IMR-90 (cell line): ENCODE measurements around the gene TMEM54. TPM values are rescaled to one million over a fixed set of nuclear protein-coding genes. Genes with fewer than 3 reads are reported as not detected.

Experiments used
- ATAC-seq: fragments of 200-7000 bp; cut with Tn5 transposase; 2 replicates; pipeline ENCODE4 v1.9.1; 2020; ENCODE audit warnings: low read depth, mild to moderate bottlenecking, moderate library complexity
- BruUV-seq: library from RNA; stranded (reverse); fragments of 400-500 nt; replicated peaks from 2 replicates; lab custom pipeline; 2021; lab: Mats Ljungman, UMichigan
- CTCF ChIA-PET: fragments of 300-600 bp; formaldehyde crosslinking; extraction: SDS; loops from one replicate; lab custom pipeline; 2021; ENCODE audit warnings: antibody characterized with exemption; lab: Yijun Ruan, JAX
- POLR2A ChIA-PET: fragments of 300-600 bp; sonication (Branson Sonifier 250); formaldehyde crosslinking; loops from one replicate; lab custom pipeline; 2022; ENCODE audit warnings: antibody characterized with exemption; ENCODE audit not compliant: unreplicated experiment; lab: Charles Lee
- DNase-seq: peaks from one replicate; pipeline ENCODE4 v3.0.0; 2013
- H2AFZ ChIP-seq: replicated peaks from 2 replicates; pipeline ENCODE3; 2013; ENCODE audit warnings: low read length, mild to moderate bottlenecking; ENCODE audit not compliant: poor library complexity
- H2AK5ac ChIP-seq: 2 replicates; pipeline ENCODE4 v1.6.1; 2013; ENCODE audit warnings: low read depth, low read length, inconsistent platforms
- H2AK9ac ChIP-seq: replicated peaks from 2 replicates; pipeline ENCODE3; 2013; ENCODE audit warnings: mild to moderate bottlenecking, low read depth, low read length, moderate library complexity; ENCODE audit not compliant: poor library complexity
- H2BK120ac ChIP-seq: 2 replicates; pipeline ENCODE4 v1.6.1; 2013; ENCODE audit warnings: low read depth, low read length, inconsistent platforms
- H2BK15ac ChIP-seq: 3 replicates; pipeline ENCODE4 v1.6.1; 2013; ENCODE audit warnings: low read depth, low read length, inconsistent platforms
- H2BK20ac ChIP-seq: 2 replicates; pipeline ENCODE4 v1.6.1; 2013; ENCODE audit warnings: low read depth, mild to moderate bottlenecking, inconsistent platforms, low read length, moderate library complexity
- H2BK5ac ChIP-seq: 2 replicates; pipeline ENCODE4 v1.6.1; 2013; ENCODE audit warnings: mild to moderate bottlenecking, low read depth, low read length, inconsistent platforms; ENCODE audit not compliant: poor library complexity, severe bottlenecking
- H3K14ac ChIP-seq: replicated peaks from 2 replicates; pipeline ENCODE4 v1.6.1; 2013; ENCODE audit warnings: low read depth, low read length, inconsistent platforms
- H3K18ac ChIP-seq: 2 replicates; pipeline ENCODE4 v1.6.1; 2013; ENCODE audit warnings: low read depth, low read length, control low read depth
- H3K23ac ChIP-seq: 2 replicates; pipeline ENCODE4 v1.6.1; 2013; ENCODE audit warnings: low read depth, low read length, inconsistent platforms
- H3K27ac ChIP-seq: 2 replicates; pipeline ENCODE4 v1.5.1; 2013; ENCODE audit warnings: mild to moderate bottlenecking, control low read depth, low read length; ENCODE audit not compliant: insufficient read depth
- H3K27me3 ChIP-seq: 2 replicates; pipeline ENCODE4 v1.6.1; 2013; ENCODE audit warnings: low read length; ENCODE audit not compliant: control insufficient read depth, insufficient read depth
- H3K36me3 ChIP-seq: 2 replicates; pipeline ENCODE4 v1.6.1; 2013; ENCODE audit warnings: low read length, mixed read lengths; ENCODE audit not compliant: control insufficient read depth, insufficient read depth
- H3K4ac ChIP-seq: 2 replicates; pipeline ENCODE4 v1.6.1; 2013; ENCODE audit warnings: low read depth, low read length, inconsistent platforms
- H3K4me1 ChIP-seq: 2 replicates; pipeline ENCODE4 v1.6.1; 2013; ENCODE audit warnings: low read length, mixed read lengths; ENCODE audit not compliant: control insufficient read depth, insufficient read depth
- H3K4me2 ChIP-seq: 2 replicates; pipeline ENCODE4 v1.6.1; 2013; ENCODE audit warnings: low read depth, mild to moderate bottlenecking, control low read depth, low read length, moderate library complexity
- H3K4me3 ChIP-seq: 2 replicates; pipeline ENCODE4 v1.5.1; 2013; ENCODE audit warnings: low read depth, mild to moderate bottlenecking, control low read depth, low read length, moderate library complexity; ENCODE audit not compliant: insufficient read depth
- H3K56ac ChIP-seq: 2 replicates; pipeline ENCODE4 v1.6.1; 2013; ENCODE audit warnings: low read length, inconsistent platforms; ENCODE audit not compliant: insufficient read depth; ENCODE audit errors: extremely low read depth
- H3K79me1 ChIP-seq, 2 experiments: 2 replicates each; pipeline ENCODE4 v1.6.1; 2013; ENCODE audit warnings: low read length in 2 of 2, inconsistent platforms in 1 of 2, low read depth in 1 of 2
- H3K9ac ChIP-seq: 2 replicates; pipeline ENCODE4 v1.6.1; 2013; ENCODE audit warnings: low read depth, low read length, control low read depth
- H3K9me1 ChIP-seq: 2 replicates; pipeline ENCODE4 v1.6.1; 2013; ENCODE audit warnings: low read length, inconsistent platforms; ENCODE audit not compliant: insufficient read depth
- H3K9me3 ChIP-seq: 2 replicates; pipeline ENCODE4 v1.6.1; 2013; ENCODE audit warnings: low read length; ENCODE audit not compliant: control insufficient read depth, insufficient read depth
- H4K20me1 ChIP-seq: 2 replicates; pipeline ENCODE4 v1.6.1; 2013; ENCODE audit warnings: low read length, inconsistent platforms; ENCODE audit not compliant: insufficient read depth
- H4K5ac ChIP-seq: 2 replicates; pipeline ENCODE4 v1.6.1; 2013; ENCODE audit warnings: mild to moderate bottlenecking, low read depth, low read length, control low read depth
- H4K8ac ChIP-seq, 2 experiments: 2 replicates each; pipeline ENCODE4 v1.6.1; 2013; ENCODE audit warnings: low read depth in 2 of 2, low read length in 2 of 2, control low read depth in 1 of 2, inconsistent platforms in 1 of 2
- H4K91ac ChIP-seq: 2 replicates; pipeline ENCODE4 v1.6.1; 2013; ENCODE audit warnings: low read depth, low read length, inconsistent platforms; ENCODE audit not compliant: insufficient read depth
- BHLHE40 ChIP-seq: fragments of 150-350 bp; IDR thresholded peaks from 2 replicates; pipeline ENCODE4 v1.6.1; 2016; ENCODE audit warnings: mild to moderate bottlenecking, low read depth, low read length
- CEBPB ChIP-seq: IDR thresholded peaks from 2 replicates; pipeline ENCODE4 v1.6.1; 2012; ENCODE audit warnings: low read depth, low read length, improper control_type of control experiment
- CHD1 ChIP-seq: IDR thresholded peaks from 2 replicates; pipeline ENCODE4 v1.6.1; 2012; ENCODE audit warnings: low read depth, low read length, improper control_type of control experiment
- MAZ ChIP-seq: IDR thresholded peaks from 2 replicates; pipeline ENCODE4 v1.6.1; 2012; ENCODE audit warnings: low read depth, mild to moderate bottlenecking, low read length, improper control_type of control experiment, moderate library complexity, borderline replicate concordance
- MXI1 ChIP-seq: IDR thresholded peaks from 2 replicates; pipeline ENCODE4 v1.6.1; 2012; ENCODE audit warnings: low read depth, mild to moderate bottlenecking, low read length, moderate library complexity, borderline replicate concordance
- POLR2A ChIP-seq: IDR thresholded peaks from 2 replicates; pipeline ENCODE4 v1.6.1; 2012; ENCODE audit warnings: mild to moderate bottlenecking, low read depth, low read length
- RAD21 ChIP-seq: IDR thresholded peaks from 2 replicates; pipeline ENCODE4 v1.6.1; 2012; ENCODE audit warnings: low read length, improper control_type of control experiment
- RCOR1 ChIP-seq: IDR thresholded peaks from 2 replicates; pipeline ENCODE4 v1.6.1; 2012; ENCODE audit warnings: mild to moderate bottlenecking, low read length, improper control_type of control experiment; ENCODE audit not compliant: insufficient replicate concordance
- RFX5 ChIP-seq: IDR thresholded peaks from 2 replicates; pipeline ENCODE4 v1.8.0; 2012; ENCODE audit warnings: low read depth, mild to moderate bottlenecking, low read length, moderate library complexity
- SMC3 ChIP-seq: fragments of 150-350 bp; IDR thresholded peaks from 2 replicates; pipeline ENCODE4 v1.6.1; 2016; ENCODE audit warnings: low read depth, mild to moderate bottlenecking, antibody characterized with exemption, low read length, moderate library complexity
- dilution Hi-C: fragments of 300-500 bp; cut with HindIII; formaldehyde crosslinking; loops from one replicate; pipeline ENCODE4 v1.14.3; 2018; ENCODE audit warnings: low sequenced_read_pairs; ENCODE audit not compliant: unreplicated experiment
- in situ Hi-C: fragments of 300-500 bp; cut with MboI; formaldehyde crosslinking; loops from 3 replicates; pipeline ENCODE4 v1.14.3; 2019; ENCODE audit warnings: low sequenced_read_pairs, inconsistent platforms, mixed read lengths
- intact Hi-C: fragments of 100-400 bp; cut with micrococcal nuclease; formaldehyde crosslinking; loops from 2 replicates; pipeline ENCODE4 v1.10.0; 2022
- polyA plus RNA-seq, 3 experiments: library from polyadenylated mRNA; depleted of rRNA; stranded (reverse); fragments of >200 nt; gene quantifications; 2 replicates each; pipeline ENCODE4 v1.2.3, GENCODE V29; 2012; ENCODE audit warnings: low replicate concordance in 1 of 3
- total RNA-seq: library from RNA; depleted of rRNA; stranded (reverse); fragments of >200 nt; gene quantifications from 2 replicates; pipeline ENCODE4 v1.2.3, GENCODE V29; 2012
- TF ChIP-seq, protein P1 (sequence below): fragments of 150-350 bp; IDR thresholded peaks from 2 replicates; pipeline ENCODE4 v1.6.1; 2016; ENCODE audit warnings: low read depth, mild to moderate bottlenecking, low read length, moderate library complexity, borderline replicate concordance
- TF ChIP-seq, protein P2 (sequence below): fragments of 150-350 bp; IDR thresholded peaks from 2 replicates; pipeline ENCODE4 v1.6.1; 2017; ENCODE audit warnings: mild to moderate bottlenecking, antibody characterized with exemption, low read length, low read depth
- TF ChIP-seq, protein P3 (sequence below): conservative IDR thresholded peaks from 2 replicates; pipeline ENCODE4 v1.5.1; 2012; ENCODE audit warnings: mild to moderate bottlenecking, low read depth, low read length, improper control_type of control experiment

Gene TMEM54
- total and polyA plus RNA-seq, 2 of the 4 experiments (the other 2 are of a cell fraction), result 25.5 to 75.2 TPM

DNA sequence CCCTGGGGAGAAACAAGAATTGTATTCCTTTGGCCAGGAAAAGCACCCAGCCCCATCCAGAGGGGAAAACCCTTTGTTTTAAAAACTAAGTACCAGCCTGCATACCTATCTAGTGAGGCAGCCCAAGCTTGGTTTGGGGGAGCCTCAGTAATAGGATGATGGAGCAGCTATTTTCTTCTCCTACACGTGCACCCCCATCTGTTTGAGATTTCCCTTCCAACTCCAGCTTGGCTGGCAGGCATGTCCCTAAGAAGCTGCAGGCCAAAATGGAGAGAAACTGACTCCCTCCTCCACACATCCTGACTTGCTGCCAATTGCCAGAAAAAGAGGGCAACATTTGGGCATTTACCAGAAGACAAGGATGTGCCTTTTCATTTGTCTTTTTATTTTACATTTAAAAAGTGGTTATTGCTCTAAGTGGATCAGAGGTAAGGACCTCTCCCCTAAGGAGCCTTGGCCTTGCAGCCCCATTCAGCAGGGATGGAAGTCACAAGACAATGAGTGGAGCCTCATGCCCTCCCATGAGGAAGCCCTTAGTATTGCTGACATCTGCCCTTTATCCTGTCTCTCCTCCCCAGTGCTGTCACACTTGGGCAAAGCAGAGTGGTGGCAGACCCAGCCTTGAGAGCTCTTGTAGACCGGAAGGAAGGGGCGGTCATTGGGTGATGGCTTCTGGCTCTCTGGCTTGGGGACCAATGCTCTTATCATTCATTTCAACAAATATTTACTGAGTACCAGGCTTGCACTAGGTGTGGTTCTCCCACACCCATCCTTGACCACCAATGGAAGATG lies 39.1 kb downstream of the TMEM54 start (continued):
- no peak for TF ChIP-seq SMC3

DNA sequence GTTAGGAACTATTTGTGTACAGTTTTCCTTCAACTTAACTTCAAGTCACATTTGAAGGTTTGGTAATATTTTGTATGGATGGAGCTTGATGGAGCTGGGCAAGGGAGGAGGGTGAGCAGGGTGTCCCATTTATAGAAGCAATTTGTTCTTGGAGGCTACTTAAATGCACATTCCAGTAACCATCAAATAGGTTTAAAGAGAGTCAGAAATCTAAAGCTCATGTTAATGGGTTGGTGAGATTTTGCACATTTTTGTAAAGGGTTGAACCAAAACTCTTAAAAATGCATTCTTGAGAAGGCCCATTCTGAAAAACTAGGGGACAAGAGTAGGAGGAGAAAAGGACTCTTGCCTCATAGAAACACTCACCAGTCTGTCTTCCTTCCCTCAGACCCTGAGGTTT lies 40.6 kb downstream of the TMEM54 start:
- Histone ChIP-seq H4K8ac (no peak overlapping the region), H2AFZ (no peak overlapping the region), H3K14ac (no peak overlapping the region), H3K9me1 (peaks cover 11% of the 10 kb centered on the region; the same call in 1 of the 2 replicates), H3K4me1 (peaks cover 7% of the 10 kb centered on the region), H3K9me3 (no peaks in the 10 kb centered on the region), H4K91ac (no peak overlapping the region), H3K4ac (no peak overlapping the region), H4K5ac (no peak overlapping the region), H2BK120ac (no peak overlapping the region), H3K9ac (no peak overlapping the region), H3K23ac (no peak overlapping the region), H2BK20ac (no peak overlapping the region), H3K36me3 (peaks cover 22% of the 10 kb centered on the region), H3K27me3 (no peaks in the 10 kb centered on the region), H3K56ac (no peak overlapping the region), H3K18ac (no peak overlapping the region), H2AK9ac (no peak overlapping the region), H2BK5ac (no peak overlapping the region), H4K20me1 (no peaks in the 10 kb centered on the region), H3K79me1 (no peaks in the 10 kb centered on the region; a peak in 1 of 4 replicates), H3K4me2 (no peak overlapping the region), H3K4me3 (no peak overlapping the region), H2BK15ac (no peak overlapping the region), H3K27ac (no peak overlapping the region), H2AK5ac (no peak overlapping the region)
- DNase-seq (no peak), ATAC-seq (no peak)
- in situ Hi-C loops, result no loop called here
- CTCF ChIA-PET, result interaction anchor here (0.6 to 1.5 kb wide), 3 partner anchors 24 to 38 kb away, joined by 3 to 7 read pairs (median 4); no protein-coding TSS in a partner anchor
- intact Hi-C loops, result no loop called here
- dilution Hi-C loops, result no loop called here
- no TSS peak for BruUV-seq
- POLR2A ChIA-PET, result no interaction called here
- no peak for TF ChIP-seq MXI1
- TF ChIP-seq RCOR1, result no peak
- no peak for TF ChIP-seq CEBPB
- no peak for TF ChIP-seq MAZ
- TF ChIP-seq, protein P1, sequence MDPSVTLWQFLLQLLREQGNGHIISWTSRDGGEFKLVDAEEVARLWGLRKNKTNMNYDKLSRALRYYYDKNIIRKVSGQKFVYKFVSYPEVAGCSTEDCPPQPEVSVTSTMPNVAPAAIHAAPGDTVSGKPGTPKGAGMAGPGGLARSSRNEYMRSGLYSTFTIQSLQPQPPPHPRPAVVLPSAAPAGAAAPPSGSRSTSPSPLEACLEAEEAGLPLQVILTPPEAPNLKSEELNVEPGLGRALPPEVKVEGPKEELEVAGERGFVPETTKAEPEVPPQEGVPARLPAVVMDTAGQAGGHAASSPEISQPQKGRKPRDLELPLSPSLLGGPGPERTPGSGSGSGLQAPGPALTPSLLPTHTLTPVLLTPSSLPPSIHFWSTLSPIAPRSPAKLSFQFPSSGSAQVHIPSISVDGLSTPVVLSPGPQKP, result no peak
- TF ChIP-seq CHD1, result no peak
- no peak for TF ChIP-seq RFX5
- TF ChIP-seq, protein P2, sequence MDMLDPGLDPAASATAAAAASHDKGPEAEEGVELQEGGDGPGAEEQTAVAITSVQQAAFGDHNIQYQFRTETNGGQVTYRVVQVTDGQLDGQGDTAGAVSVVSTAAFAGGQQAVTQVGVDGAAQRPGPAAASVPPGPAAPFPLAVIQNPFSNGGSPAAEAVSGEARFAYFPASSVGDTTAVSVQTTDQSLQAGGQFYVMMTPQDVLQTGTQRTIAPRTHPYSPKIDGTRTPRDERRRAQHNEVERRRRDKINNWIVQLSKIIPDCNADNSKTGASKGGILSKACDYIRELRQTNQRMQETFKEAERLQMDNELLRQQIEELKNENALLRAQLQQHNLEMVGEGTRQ, result no peak
- no peak for TF ChIP-seq BHLHE40
- no peak for TF ChIP-seq SMC3
- TF ChIP-seq RAD21, result no peak
- TF ChIP-seq, protein P3, sequence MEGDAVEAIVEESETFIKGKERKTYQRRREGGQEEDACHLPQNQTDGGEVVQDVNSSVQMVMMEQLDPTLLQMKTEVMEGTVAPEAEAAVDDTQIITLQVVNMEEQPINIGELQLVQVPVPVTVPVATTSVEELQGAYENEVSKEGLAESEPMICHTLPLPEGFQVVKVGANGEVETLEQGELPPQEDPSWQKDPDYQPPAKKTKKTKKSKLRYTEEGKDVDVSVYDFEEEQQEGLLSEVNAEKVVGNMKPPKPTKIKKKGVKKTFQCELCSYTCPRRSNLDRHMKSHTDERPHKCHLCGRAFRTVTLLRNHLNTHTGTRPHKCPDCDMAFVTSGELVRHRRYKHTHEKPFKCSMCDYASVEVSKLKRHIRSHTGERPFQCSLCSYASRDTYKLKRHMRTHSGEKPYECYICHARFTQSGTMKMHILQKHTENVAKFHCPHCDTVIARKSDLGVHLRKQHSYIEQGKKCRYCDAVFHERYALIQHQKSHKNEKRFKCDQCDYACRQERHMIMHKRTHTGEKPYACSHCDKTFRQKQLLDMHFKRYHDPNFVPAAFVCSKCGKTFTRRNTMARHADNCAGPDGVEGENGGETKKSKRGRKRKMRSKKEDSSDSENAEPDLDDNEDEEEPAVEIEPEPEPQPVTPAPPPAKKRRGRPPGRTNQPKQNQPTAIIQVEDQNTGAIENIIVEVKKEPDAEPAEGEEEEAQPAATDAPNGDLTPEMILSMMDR, result no peak
- no peak for TF ChIP-seq POLR2A
